Spleen (tissue), 11 donors: ENCODE results near the gene KLHL18. TPM values are rescaled to one million over a fixed set of nuclear protein-coding genes. Genes with fewer than 3 reads are reported as not detected.
"Not testable (repeated sequence)": the region's sequence is repeated elsewhere in the genome, so short reads cannot be mapped to it uniquely, and the experiment has no call there.

Source experiments
- DNase-seq: peaks from one replicate; pipeline ENCODE4 v3.0.0-alpha.2; 2020
- H3K27ac ChIP-seq, 8 donors: fragments of 200-600 bp; sonication (generic) in 7 of 8; 1 replicate in 4 of 8; 2 replicates in 4 of 8; pipeline versions ENCODE4 v1.5.0 to v1.8.0; 2016 to 2021; ENCODE audit warnings: inconsistent platforms in 4 of 8, mild to moderate bottlenecking in 4 of 8, moderate library complexity in 1 of 8
- H3K27me3 ChIP-seq, 7 donors: fragments of 200-600 bp; sonication (generic) in 6 of 7; replicated peaks in 1 of 7; 1 replicate in 4 of 7; 2 replicates in 3 of 7; pipeline versions ENCODE4 v1.5.0 to v1.8.0; 2016 to 2021; ENCODE audit warnings: inconsistent platforms in 3 of 7, mild to moderate bottlenecking in 1 of 7
- H3K36me3 ChIP-seq, 6 donors: fragments of 200-600 bp; sonication (generic) in 5 of 6; 1 replicate in 4 of 6; 2 replicates in 2 of 6; pipeline versions ENCODE4 v1.5.0 to v1.8.0; 2016 to 2021; ENCODE audit warnings: inconsistent platforms in 2 of 6
- H3K4me1 ChIP-seq, 6 donors: fragments of 200-600 bp; sonication (generic) in 5 of 6; 1 replicate in 3 of 6; 2 replicates in 3 of 6; pipeline versions ENCODE4 v1.5.0 to v1.8.0; 2016 to 2021; ENCODE audit warnings: inconsistent platforms in 3 of 6
- H3K4me3 ChIP-seq, 8 donors: fragments of 200-600 bp; sonication (generic) in 7 of 8; 1 replicate in 4 of 8; 2 replicates in 4 of 8; pipeline versions ENCODE4 v1.5.0 to v1.8.0; 2016 to 2021; ENCODE audit warnings: inconsistent platforms in 4 of 8, mild to moderate bottlenecking in 4 of 8, moderate library complexity in 2 of 8
- H3K9me3 ChIP-seq, 8 donors: fragments of 200-600 bp; sonication (generic) in 7 of 8; 1 replicate in 4 of 8; 2 replicates in 4 of 8; pipeline versions ENCODE4 v1.5.0 to v1.8.0; 2016 to 2021; ENCODE audit warnings: inconsistent platforms in 4 of 8
- POLR2A ChIP-seq, 3 donors: fragments of 450-650 bp; IDR thresholded peaks; one replicate each; pipeline ENCODE4 v1.5.1; 2017; ENCODE audit warnings: antibody characterized with exemption in 3 of 3, mild to moderate bottlenecking in 1 of 3
- POLR2AphosphoS5 ChIP-seq, 3 donors: sonication (generic); formaldehyde crosslinking; IDR thresholded peaks; one replicate each; pipeline ENCODE4 v1.5.1; 2017; ENCODE audit warnings: antibody characterized with exemption in 3 of 3
- WGBS, 5 donors: extraction: QIAGEN DNeasy Blood & Tissue Kit in 3 of 5; methylation state at CpG; one replicate each; pipeline versions ENCODE4 v1.1.5 to v1.1.7; 2013 to 2018; 5-methylcytosine and 5-hydroxymethylcytosine counted together
- intact Hi-C: fragments of 100-400 bp; cut with DNase I; formaldehyde crosslinking; loops from one replicate; pipeline ENCODE4 v1.15.0; 2023; ENCODE audit warnings: low total_unique reads
- polyA plus RNA-seq, 3 donors: library from polyadenylated mRNA; stranded (reverse); fragments of 200-250 nt; gene quantifications; one replicate each; pipeline ENCODE4 v1.2.1, GENCODE V29; 2013
- total RNA-seq, 7 donors: library from RNA; depleted of rRNA in 3 of 7; stranded (reverse); fragments of >200 nt in 3 of 7; fragmentation: NEBNext Ultra II Directional in 4 of 7; extraction: Animal tissue kit (Norgen Biotek cat#: 25700) in 4 of 7; gene quantifications; one replicate each; pipeline versions ENCODE4 v1.1.0 to v1.2.1, GENCODE V29; 2016 to 2021
- TF ChIP-seq, protein P1 (sequence below), 11 experiments: fragments of 200-600 bp in 7 of 11; fragments of 450-650 bp in 4 of 11; sonication (generic) in 4 of 11; IDR thresholded peaks in 8 of 11; conservative IDR thresholded peaks in 3 of 11; 1 replicate in 7 of 11; 2 replicates in 4 of 11; pipeline versions ENCODE4 v1.4.0 to v1.8.0; 2016 to 2021; ENCODE audit warnings: antibody characterized with exemption in 11 of 11, inconsistent platforms in 4 of 11, mild to moderate bottlenecking in 1 of 11
- donor health status: healthy with polysubstance abuse.
- donor health status: DM: no; HTN: no; CAD: no; lungs with moderate emphysema.
- donor health status: DM: no; HTN: no; CAD: no.
- donor health status: Bipolar disorder and iron deficiency.
- donor health status: healthy.
- donor health status: DM: no; HTN: no; CAD: no.
- donor health status: DM: yes; HTN: yes; CAD: no.

Gene KLHL18
- total and polyA plus RNA-seq, 10 donors, result 19.2 to 44.6 (median 29.7) TPM

- peaks cover 0 to 32% (median 27%) of the 10 kb centered on the region in 8 donors for H3K9me3 ChIP-seq
- TF ChIP-seq, protein P1, sequence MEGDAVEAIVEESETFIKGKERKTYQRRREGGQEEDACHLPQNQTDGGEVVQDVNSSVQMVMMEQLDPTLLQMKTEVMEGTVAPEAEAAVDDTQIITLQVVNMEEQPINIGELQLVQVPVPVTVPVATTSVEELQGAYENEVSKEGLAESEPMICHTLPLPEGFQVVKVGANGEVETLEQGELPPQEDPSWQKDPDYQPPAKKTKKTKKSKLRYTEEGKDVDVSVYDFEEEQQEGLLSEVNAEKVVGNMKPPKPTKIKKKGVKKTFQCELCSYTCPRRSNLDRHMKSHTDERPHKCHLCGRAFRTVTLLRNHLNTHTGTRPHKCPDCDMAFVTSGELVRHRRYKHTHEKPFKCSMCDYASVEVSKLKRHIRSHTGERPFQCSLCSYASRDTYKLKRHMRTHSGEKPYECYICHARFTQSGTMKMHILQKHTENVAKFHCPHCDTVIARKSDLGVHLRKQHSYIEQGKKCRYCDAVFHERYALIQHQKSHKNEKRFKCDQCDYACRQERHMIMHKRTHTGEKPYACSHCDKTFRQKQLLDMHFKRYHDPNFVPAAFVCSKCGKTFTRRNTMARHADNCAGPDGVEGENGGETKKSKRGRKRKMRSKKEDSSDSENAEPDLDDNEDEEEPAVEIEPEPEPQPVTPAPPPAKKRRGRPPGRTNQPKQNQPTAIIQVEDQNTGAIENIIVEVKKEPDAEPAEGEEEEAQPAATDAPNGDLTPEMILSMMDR (IDR thresholded peaks at IDR 0.05 in 8 of 11, conservative IDR thresholded peaks at IDR 0.05 in 3 of 11), result no peak
- TF ChIP-seq POLR2AphosphoS5 (IDR thresholded peaks at IDR 0.05), result no peak
- TF ChIP-seq POLR2A (IDR thresholded peaks at IDR 0.05), result no peak
- no peaks in the 10 kb centered on the region for H3K27me3 ChIP-seq
- no peaks in the 10 kb centered on the region for H3K36me3 ChIP-seq
- H3K4me3 ChIP-seq, result no peak overlapping the region
- DNase-seq, result no peak
- peaks cover 0 to 18% (median 11%) of the 10 kb centered on the region in 6 donors for H3K4me1 ChIP-seq
- no peak overlapping the region for H3K27ac ChIP-seq
- intact Hi-C loops, result no loop called here
- WGBS, 5 donors, result 59 to 75% (median 67%) methylated on average over 1 of the region's 1 CpG
These were observed 76.6 kb downstream of the KLHL18 start for GRCh38 chr3:47359323-47359722.

GRCh38 chr3:47360110-47360517 lies 77.4 kb downstream of the KLHL18 start:
- H3K27me3 ChIP-seq, H3K36me3 ChIP-seq, intact Hi-C loops, H3K27ac ChIP-seq, H3K4me3 ChIP-seq, DNase-seq: not testable (repeated sequence)
- H3K9me3 ChIP-seq, result peaks cover 0 to 32% (median 27%) of the 10 kb centered on the region in 8 donors
- 88 to 95% (median 92%) methylated on average over 4 of the region's 4 CpGs for WGBS, 5 donors
- peaks cover 0 to 18% (median 11%) of the 10 kb centered on the region in 6 donors for H3K4me1 ChIP-seq

DNA sequence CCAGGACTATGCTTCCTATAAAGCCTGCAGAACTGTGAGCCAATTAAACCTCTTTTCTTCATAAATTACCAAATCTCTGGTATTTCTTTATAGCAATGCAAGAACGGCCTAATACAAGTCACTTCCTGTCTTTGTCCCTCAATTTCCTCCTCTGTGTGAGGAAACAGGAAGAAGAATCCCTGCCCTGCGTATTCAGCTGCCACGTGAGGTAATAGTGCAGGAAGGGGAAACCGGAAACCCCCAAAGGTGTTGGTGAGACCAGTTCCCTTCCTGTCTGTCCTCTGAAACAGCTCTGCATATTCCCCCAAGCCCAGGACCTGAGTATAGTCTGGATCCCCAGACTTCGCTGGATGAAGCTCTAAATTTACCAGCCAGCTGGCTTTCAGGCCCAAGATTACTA lies 80.0 kb downstream of the KLHL18 start:
- Histone ChIP-seq H3K4me1 (peaks cover 0 to 29% (median 15%) of the 10 kb centered on the region in 6 donors), H3K9me3 (peaks cover 0 to 31% (median 26%) of the 10 kb centered on the region in 8 donors), H3K27ac (peak overlapping the region in 7 of 8 donors; percentile 34 to 78 (median 65)), H3K4me3 (peak overlapping the region in 1 of 8 donors; percentile 32), H3K36me3 (no peaks in the 10 kb centered on the region), H3K27me3 (no peaks in the 10 kb centered on the region)
- WGBS, 5 donors, result 28 to 38% (median 30%) methylated on average over 5 of the region's 5 CpGs
- DNase-seq, result no peak
- TF ChIP-seq POLR2AphosphoS5 (IDR thresholded peaks at IDR 0.05) (peak in 1 of 3 donors; percentile 63), POLR2A (IDR thresholded peaks at IDR 0.05) (no peak)
- intact Hi-C loops, result no loop called here

GRCh38 chr3:47365213-47366153 lies 82.7 kb downstream of the KLHL18 start:
- WGBS, 5 donors, result 68 to 88% (median 75%) methylated on average over 11 of the region's 11 CpGs
- Histone ChIP-seq H3K27me3 (no peaks in the 10 kb centered on the region), H3K9me3 (peaks cover 0 to 3% (median under 1%) of the 10 kb centered on the region in 8 donors), H3K27ac (peak overlapping the region in 1 of 8 donors; percentile 1), H3K4me1 (peaks cover 0 to 38% (median 15%) of the 10 kb centered on the region in 6 donors), H3K4me3 (no peak overlapping the region), H3K36me3 (no peaks in the 10 kb centered on the region)
- TF ChIP-seq, protein P1 (IDR thresholded peaks at IDR 0.05 in 8 of 11, conservative IDR thresholded peaks at IDR 0.05 in 3 of 11), result no peak
- TF ChIP-seq POLR2A (IDR thresholded peaks at IDR 0.05), result no peak
- TF ChIP-seq POLR2AphosphoS5 (IDR thresholded peaks at IDR 0.05), result no peak
- no peak for DNase-seq
- intact Hi-C loops, result no loop called here

DNA sequence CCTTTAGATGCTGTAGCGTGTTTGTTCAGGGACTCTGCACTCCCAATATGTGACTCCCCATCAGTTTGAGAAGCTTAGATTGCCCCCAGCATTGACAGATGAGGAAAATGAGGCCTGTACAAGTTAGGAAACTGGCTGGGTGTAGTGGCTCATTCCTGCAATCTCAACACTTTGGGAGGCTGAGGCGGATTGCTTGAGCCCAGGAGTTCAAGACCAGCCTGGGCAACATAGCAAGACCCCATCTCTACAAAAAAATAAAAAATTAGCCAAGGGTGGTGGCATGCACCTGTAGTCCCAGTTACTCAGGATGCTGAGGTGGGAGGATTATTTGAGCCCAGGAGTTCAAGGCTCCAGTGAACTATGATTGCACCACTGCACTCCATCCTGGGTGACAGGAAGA lies 84.1 kb downstream of the KLHL18 start:
- Histone ChIP-seq H3K27ac (no peak overlapping the region), H3K4me3 (no peak overlapping the region), H3K9me3 (no peaks in the 10 kb centered on the region), H3K27me3 (peaks cover 0 to 11% (median 0%) of the 10 kb centered on the region in 7 donors), H3K36me3 (no peaks in the 10 kb centered on the region), H3K4me1 (peaks cover 0 to 51% (median 20%) of the 10 kb centered on the region in 6 donors)
- 91 to 96% (median 93%) methylated on average over 2 of the region's 2 CpGs for WGBS, 5 donors
- DNase-seq, result no peak
- intact Hi-C loops, result no loop called here
- TF ChIP-seq POLR2AphosphoS5 (IDR thresholded peaks at IDR 0.05), result no peak
- no peak for TF ChIP-seq POLR2A (IDR thresholded peaks at IDR 0.05)
- TF ChIP-seq, protein P1 (IDR thresholded peaks at IDR 0.05 in 8 of 11, conservative IDR thresholded peaks at IDR 0.05 in 3 of 11), result no peak
